ENCODE results near the gene ERBB4. TPM values are rescaled to one million over a fixed set of nuclear protein-coding genes. Genes with fewer than 3 reads are reported as not detected.

Gene ERBB4
- total RNA-seq, 1 experiment from 2014 or later: 0.04 TPM

DNA sequence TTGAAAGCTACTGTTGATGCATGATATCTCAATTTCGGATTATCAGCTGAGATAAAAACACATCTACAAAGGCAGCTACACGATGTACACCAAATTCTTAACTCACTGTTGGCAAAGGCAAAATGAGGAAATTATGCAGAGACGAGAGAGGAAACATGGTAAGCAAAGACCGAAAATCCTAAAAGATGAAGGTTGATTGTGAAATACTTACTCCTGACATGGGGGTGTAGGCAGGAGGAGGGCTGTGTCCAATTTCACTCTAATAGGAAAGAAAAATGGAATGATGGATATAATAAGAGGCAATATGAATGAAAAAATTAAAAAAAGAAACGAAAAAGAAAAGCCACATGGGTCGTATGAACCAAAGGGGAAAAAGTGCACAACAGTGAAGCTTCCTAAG lies 1150.9 kb downstream of the ERBB4 start:
- Histone ChIP-seq H3K4ac (ENCODE audit: low read depth, low read length) (no peak overlapping the region), H3K4me1 (ENCODE audit: insufficient read depth, low read length) (peaks cover 2% of the 10 kb centered on the region; the same call in 1 of the 2 replicates), H3K79me1 (ENCODE audit: insufficient read depth, low read depth, low read length, poor library complexity, severe bottlenecking) (no peaks in the 10 kb centered on the region), H3K27ac (ENCODE audit: insufficient read length, low read depth, low read length) (no peak overlapping the region), H3T11ph (ENCODE audit: low read length) (no peak overlapping the region), H3K4me2 (ENCODE audit: insufficient read depth, insufficient read length, low read length) (no peak overlapping the region), H2AK5ac (ENCODE audit: insufficient read length, low read length) (no peak overlapping the region), H4K20me1 (ENCODE audit: control insufficient read depth, insufficient read depth, insufficient read length) (no peaks in the 10 kb centered on the region), H2BK20ac (ENCODE audit: low read depth, low read length, poor library complexity, severe bottlenecking) (no peak overlapping the region), H3K9ac (ENCODE audit: extremely low read depth, insufficient read length, low read length) (no peak overlapping the region), H2BK12ac (ENCODE audit: insufficient read length, low read depth, low read length) (no peak overlapping the region), H3K23ac (ENCODE audit: insufficient read length, low read depth, low read length) (no peak overlapping the region), H2BK5ac (ENCODE audit: insufficient read length, low read length) (no peak overlapping the region), H4K91ac (ENCODE audit: insufficient read length, low read depth, low read length) (no peak overlapping the region), H2BK15ac (ENCODE audit: low read depth, low read length) (no peak overlapping the region), H3K27me3 (ENCODE audit: insufficient read depth, low read length) (no peaks in the 10 kb centered on the region), H4K5ac (ENCODE audit: insufficient read length, low read depth, low read length) (no peak overlapping the region), H3K56ac (ENCODE audit: insufficient read length, low read depth, low read length) (no peak overlapping the region), H2AFZ (ENCODE audit: low read length) (no peak overlapping the region), H4K8ac (replicated peaks; ENCODE audit: insufficient read length, low read depth, low read length) (no peak overlapping the region), H3K18ac (ENCODE audit: insufficient read length, low read depth, low read length) (no peak overlapping the region), H3K9me3 (ENCODE audit: control insufficient read depth, low read depth, low read length) (no peaks in the 10 kb centered on the region), H3K14ac (ENCODE audit: insufficient read depth, low read length) (no peak overlapping the region), H3K79me2 (ENCODE audit: insufficient read depth, low read length) (no peaks in the 10 kb centered on the region), H2BK120ac (ENCODE audit: low read depth, low read length, poor library complexity, severe bottlenecking) (no peak overlapping the region), H3K23me2 (ENCODE audit: insufficient read length, low read depth, low read length, poor library complexity, severe bottlenecking) (no peaks in the 10 kb centered on the region)
- no peak overlapping the region for H3K27ac Mint-ChIP-seq
- TF ChIP-seq, protein P1, sequence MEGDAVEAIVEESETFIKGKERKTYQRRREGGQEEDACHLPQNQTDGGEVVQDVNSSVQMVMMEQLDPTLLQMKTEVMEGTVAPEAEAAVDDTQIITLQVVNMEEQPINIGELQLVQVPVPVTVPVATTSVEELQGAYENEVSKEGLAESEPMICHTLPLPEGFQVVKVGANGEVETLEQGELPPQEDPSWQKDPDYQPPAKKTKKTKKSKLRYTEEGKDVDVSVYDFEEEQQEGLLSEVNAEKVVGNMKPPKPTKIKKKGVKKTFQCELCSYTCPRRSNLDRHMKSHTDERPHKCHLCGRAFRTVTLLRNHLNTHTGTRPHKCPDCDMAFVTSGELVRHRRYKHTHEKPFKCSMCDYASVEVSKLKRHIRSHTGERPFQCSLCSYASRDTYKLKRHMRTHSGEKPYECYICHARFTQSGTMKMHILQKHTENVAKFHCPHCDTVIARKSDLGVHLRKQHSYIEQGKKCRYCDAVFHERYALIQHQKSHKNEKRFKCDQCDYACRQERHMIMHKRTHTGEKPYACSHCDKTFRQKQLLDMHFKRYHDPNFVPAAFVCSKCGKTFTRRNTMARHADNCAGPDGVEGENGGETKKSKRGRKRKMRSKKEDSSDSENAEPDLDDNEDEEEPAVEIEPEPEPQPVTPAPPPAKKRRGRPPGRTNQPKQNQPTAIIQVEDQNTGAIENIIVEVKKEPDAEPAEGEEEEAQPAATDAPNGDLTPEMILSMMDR (conservative IDR thresholded peaks at IDR 0.05): no peak
- H3K4me1 Mint-ChIP-seq: peaks cover 8% of the 10 kb centered on the region in 2 experiments
- no peaks in the 10 kb centered on the region for H3K9me3 Mint-ChIP-seq
- no peaks in the 10 kb centered on the region for H3K27me3 Mint-ChIP-seq (ENCODE audit: low read depth)
- no peaks in the 10 kb centered on the region for H3K36me3 Mint-ChIP-seq (ENCODE audit: insufficient read depth in 1 of 3, low read depth in 3 of 3)
- H3K4me3 Mint-ChIP-seq: no peak overlapping the region
- WGBS (ENCODE audit: extremely low coverage, insufficient read length, low lambda C conversion rate): 100% methylated on average over 1 of the region's 6 CpGs
- no peak for DNase-seq

Data from H9 (cell line).